MG63 (cell line): Measurements from ENCODE around the gene FAM118A. TPM values are rescaled to one million over a fixed set of nuclear protein-coding genes. Genes with fewer than 3 reads are reported as not detected.

Source experiments
- DNase-seq: peaks from one replicate; pipeline ENCODE4 v3.0.0-alpha.2; 2020
- H3K27me3 ChIP-seq: fragments of 250-450 bp; sonication (Bioruptor Pico); 2 replicates; pipeline ENCODE4 v1.5.1; 2020; ENCODE audit warnings: mild to moderate bottlenecking, moderate library complexity
- H3K36me3 ChIP-seq: fragments of 250-450 bp; sonication (Bioruptor Pico); 2 replicates; pipeline ENCODE4 v1.5.1; 2020; ENCODE audit warnings: mild to moderate bottlenecking, moderate library complexity
- H3K4me3 ChIP-seq: fragments of 250-450 bp; sonication (Bioruptor Pico); 2 replicates; pipeline ENCODE4 v1.5.1; 2020; ENCODE audit warnings: mild to moderate bottlenecking, moderate library complexity
- H3K9me3 ChIP-seq: fragments of 250-450 bp; sonication (Bioruptor Pico); 2 replicates; pipeline ENCODE4 v1.5.1; 2020; ENCODE audit warnings: mild to moderate bottlenecking, moderate library complexity
- total RNA-seq: library from RNA; depleted of rRNA; stranded (reverse); fragments of >200 nt; shearing (Covaris generic); gene quantifications from 2 replicates; pipeline ENCODE4 v1.2.3, GENCODE V29; 2014; ENCODE audit warnings: low replicate concordance

FAM118A gene
- total RNA-seq, 1 experiment from 2014 or later = 20.5 TPM

- Histone ChIP-seq H3K36me3 (no peaks in the 10 kb centered on the region), H3K4me3 (no peak overlapping the region)
- DNase-seq = no peak
Measured at GRCh38 chr22:45296628-45297297, 13.0 kb upstream of the FAM118A start.

GRCh38 chr22:45298934-45299505, 10.7 kb upstream of the FAM118A start:
- no peaks in the 10 kb centered on the region for H3K27me3 ChIP-seq
- no peaks in the 10 kb centered on the region for H3K9me3 ChIP-seq
- no peak for DNase-seq
- H3K36me3 ChIP-seq = no peaks in the 10 kb centered on the region
- no peak overlapping the region for H3K4me3 ChIP-seq

More at GRCh38 chr22:45296628-45297297, 13.0 kb upstream of the FAM118A start:
- H3K27me3 ChIP-seq = no peaks in the 10 kb centered on the region
- H3K9me3 ChIP-seq = no peaks in the 10 kb centered on the region

GRCh38 chr22:45302751-45303150, 7.0 kb upstream of the FAM118A start:
- Histone ChIP-seq H3K36me3 (no peaks in the 10 kb centered on the region), H3K27me3 (no peaks in the 10 kb centered on the region), H3K4me3 (no peak overlapping the region), H3K9me3 (no peaks in the 10 kb centered on the region)
- no peak for DNase-seq

GRCh38 chr22:45303181-45303580, 6.6 kb upstream of the FAM118A start:
- DNase-seq = no peak
- no peaks in the 10 kb centered on the region for H3K36me3 ChIP-seq
- no peak overlapping the region for H3K4me3 ChIP-seq
- no peaks in the 10 kb centered on the region for H3K27me3 ChIP-seq
- no peaks in the 10 kb centered on the region for H3K9me3 ChIP-seq

GRCh38 chr22:45304971-45305370, 4.8 kb upstream of the FAM118A start:
- DNase-seq = no peak
- Histone ChIP-seq H3K4me3 (no peak overlapping the region), H3K9me3 (no peaks in the 10 kb centered on the region)

GRCh38 chr22:45305456-45306075, 4.2 kb upstream of the FAM118A start:
- no peak overlapping the region for H3K4me3 ChIP-seq
- no peaks in the 10 kb centered on the region for H3K36me3 ChIP-seq
- no peaks in the 10 kb centered on the region for H3K27me3 ChIP-seq
- no peak for DNase-seq
- no peaks in the 10 kb centered on the region for H3K9me3 ChIP-seq

More at GRCh38 chr22:45304971-45305370, 4.8 kb upstream of the FAM118A start:
- Histone ChIP-seq H3K27me3 (no peaks in the 10 kb centered on the region), H3K36me3 (no peaks in the 10 kb centered on the region)

GRCh38 chr22:45306139-45306538, 3.6 kb upstream of the FAM118A start:
- no peak for DNase-seq
- H3K9me3 ChIP-seq = no peaks in the 10 kb centered on the region
- no peaks in the 10 kb centered on the region for H3K36me3 ChIP-seq
- H3K4me3 ChIP-seq = no peak overlapping the region
- no peaks in the 10 kb centered on the region for H3K27me3 ChIP-seq

GRCh38 chr22:45308391-45308956, 1.3 kb upstream of the FAM118A start:
- no peaks in the 10 kb centered on the region for H3K27me3 ChIP-seq
- DNase-seq = no peak

GRCh38 chr22:45308957-45309421, 745 bp upstream of the FAM118A start:
- H3K27me3 ChIP-seq = no peaks in the 10 kb centered on the region
- no peak for DNase-seq
- H3K36me3 ChIP-seq = no peaks in the 10 kb centered on the region
- H3K4me3 ChIP-seq = peak overlapping the region; percentile 79
- H3K9me3 ChIP-seq = no peaks in the 10 kb centered on the region

More at GRCh38 chr22:45308391-45308956, 1.3 kb upstream of the FAM118A start:
- Histone ChIP-seq H3K4me3 (no peak overlapping the region), H3K9me3 (no peaks in the 10 kb centered on the region), H3K36me3 (no peaks in the 10 kb centered on the region)

- H3K9me3 ChIP-seq = no peaks in the 10 kb centered on the region
- DNase-seq = no peak
- no peaks in the 10 kb centered on the region for H3K27me3 ChIP-seq
- H3K36me3 ChIP-seq = no peaks in the 10 kb centered on the region
- peak overlapping the region; percentile 79 for H3K4me3 ChIP-seq
Measured at GRCh38 chr22:45310331-45310976, 720 bp downstream of the FAM118A start.

- no peak for DNase-seq
- H3K27me3 ChIP-seq = no peaks in the 10 kb centered on the region
Measured at GRCh38 chr22:45310977-45311531, 1.3 kb downstream of the FAM118A start.

GRCh38 chr22:45312415-45312814, 2.7 kb downstream of the FAM118A start:
- Histone ChIP-seq H3K36me3 (no peaks in the 10 kb centered on the region), H3K9me3 (no peaks in the 10 kb centered on the region), H3K4me3 (no peak overlapping the region), H3K27me3 (no peaks in the 10 kb centered on the region)
- DNase-seq = no peak

More at GRCh38 chr22:45310977-45311531, 1.3 kb downstream of the FAM118A start:
- Histone ChIP-seq H3K36me3 (no peaks in the 10 kb centered on the region), H3K4me3 (peak overlapping the region; percentile 79), H3K9me3 (no peaks in the 10 kb centered on the region)

GRCh38 chr22:45312856-45313255, 3.1 kb downstream of the FAM118A start:
- Histone ChIP-seq H3K4me3 (no peak overlapping the region), H3K36me3 (no peaks in the 10 kb centered on the region), H3K9me3 (no peaks in the 10 kb centered on the region), H3K27me3 (no peaks in the 10 kb centered on the region)
- no peak for DNase-seq

- Histone ChIP-seq H3K36me3 (no peaks in the 10 kb centered on the region), H3K9me3 (no peaks in the 10 kb centered on the region)
Measured at GRCh38 chr22:45314054-45314721, 4.5 kb downstream of the FAM118A start.

GRCh38 chr22:45314786-45315185, 5.1 kb downstream of the FAM118A start:
- Histone ChIP-seq H3K27me3 (no peaks in the 10 kb centered on the region), H3K9me3 (no peaks in the 10 kb centered on the region), H3K4me3 (no peak overlapping the region), H3K36me3 (no peaks in the 10 kb centered on the region)
- no peak for DNase-seq

More at GRCh38 chr22:45314054-45314721, 4.5 kb downstream of the FAM118A start:
- DNase-seq = no peak
- H3K27me3 ChIP-seq = no peaks in the 10 kb centered on the region
- H3K4me3 ChIP-seq = no peak overlapping the region
